GM10248 (cell line): ENCODE measurements around the gene SFPQ.
A peak's percentile ranks its signal among the peaks of the same experiment; 100 is the strongest.

Experiments
- CTCF ChIA-PET: fragments of 300-600 bp; sonication (Branson Sonifier 250); formaldehyde crosslinking; extraction: SDS; loops from one replicate; lab custom pipeline; 2021; ENCODE audit warnings: antibody characterized with exemption; lab: Yijun Ruan, JAX
- POLR2A ChIA-PET: fragments of 350-650 bp; sonication (Branson Sonifier 250); formaldehyde crosslinking; extraction: SDS; loops from one replicate; lab custom pipeline; 2020; ENCODE audit warnings: antibody characterized with exemption; lab: Yijun Ruan, JAX
- DNase-seq: peaks from one replicate; pipeline ENCODE4 v3.0.0; 2012; ENCODE audit errors: extremely low spot score
- CTCF ChIP-seq: IDR thresholded peaks from 2 replicates; pipeline ENCODE4 v1.5.1; 2012; ENCODE audit warnings: mild to moderate bottlenecking, low read depth; ENCODE audit errors: extremely low read depth, missing control alignments, control extremely low read depth

SFPQ gene

GRCh38 chr1:35222322-35223083, 29.6 kb upstream of the SFPQ start:
- no peak for TF ChIP-seq CTCF
- POLR2A ChIA-PET: no interaction called here
- CTCF ChIA-PET: interaction anchor here (1.2 to 1.8 kb wide), 8 partner anchors 12 to 370 kb away, joined by 3 to 4 read pairs (median 4); no protein-coding TSS in a partner anchor
- DNase-seq: no peak

- POLR2A ChIA-PET: no interaction called here
- CTCF ChIA-PET: interaction anchor here (0.7 to 1.8 kb wide), 5 partner anchors 14 to 368 kb away, joined by 3 to 4 read pairs (median 4); no protein-coding TSS in a partner anchor
- peak; percentile 52 for DNase-seq
- TF ChIP-seq CTCF: peak; percentile 33
Observed at GRCh38 chr1:35220976-35221375, 28.0 kb upstream of the SFPQ start.

- no peak for DNase-seq
- ChIA-PET POLR2A (no interaction called here), CTCF (interaction anchor here (1.8 kb wide), 1 partner anchor 13 kb away, joined by 7 read pairs; no protein-coding TSS in a partner anchor)
- no peak for TF ChIP-seq CTCF
Observed at GRCh38 chr1:35215346-35215745, 22.4 kb upstream of the SFPQ start.

DNA sequence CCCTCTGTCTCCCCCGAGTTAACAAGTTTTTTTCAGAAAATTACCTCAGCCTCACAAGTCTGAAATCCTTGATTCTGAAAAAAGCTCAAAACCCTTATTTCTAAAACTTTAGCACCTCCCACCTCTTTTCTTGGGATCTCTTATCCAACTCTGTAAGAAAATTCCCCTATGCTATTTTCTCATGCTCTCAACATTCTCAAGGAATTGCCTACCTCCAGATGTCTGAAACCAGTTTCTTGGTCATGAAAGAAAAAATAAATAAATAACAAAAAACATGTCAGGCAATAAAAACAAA, 18.1 kb upstream of the SFPQ start:
- ChIA-PET POLR2A (no interaction called here), CTCF (interaction anchor here (0.6 to 3.4 kb wide), 2 partner anchors 10 to 1915 kb away, joined by 3 to 18 read pairs; no protein-coding TSS in a partner anchor)
- TF ChIP-seq CTCF: no peak
- no peak for DNase-seq

DNA sequence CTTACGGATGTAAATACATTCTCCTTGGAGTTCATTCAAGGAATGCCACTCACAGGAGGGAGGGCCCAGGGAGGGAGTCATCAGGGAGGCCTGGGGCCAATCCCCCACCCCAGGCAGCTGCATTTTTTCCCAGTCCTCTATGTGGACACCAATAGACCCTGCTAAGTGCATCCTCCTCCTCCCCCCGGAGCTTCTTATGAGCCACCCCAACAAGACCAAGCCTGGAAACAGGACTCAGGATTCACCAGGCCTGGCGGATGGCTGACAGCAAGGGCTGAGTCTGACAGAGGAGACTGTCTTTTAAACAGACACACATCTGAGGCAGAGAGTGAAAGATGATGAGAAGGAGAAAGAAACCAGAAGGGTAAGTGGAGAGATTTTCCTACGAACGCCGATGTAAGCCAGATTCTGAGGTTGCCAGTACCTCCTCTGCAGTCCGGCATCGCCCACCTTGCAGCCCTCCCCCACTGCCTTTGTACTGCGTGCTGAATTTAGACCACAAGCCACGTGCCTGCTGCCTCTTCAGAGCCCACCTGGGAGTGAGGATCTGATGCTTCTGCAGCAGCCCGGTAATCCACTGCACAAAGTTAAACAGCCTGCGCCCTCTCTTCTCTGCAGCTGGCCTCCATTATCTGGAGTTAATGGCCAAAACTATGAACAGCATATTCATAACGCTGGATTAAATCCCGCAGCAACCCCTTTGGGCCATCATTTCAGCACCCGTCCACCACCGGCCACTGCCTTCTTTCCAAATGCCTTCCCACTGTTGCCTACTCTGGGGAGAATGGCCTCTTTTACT, 17.6 kb upstream of the SFPQ start:
- no peak for TF ChIP-seq CTCF

GRCh38 chr1:35203295-35203694, 10.3 kb upstream of the SFPQ start:
- no peak for TF ChIP-seq CTCF
- ChIA-PET CTCF (interaction anchor here (1.7 kb wide), 1 partner anchor 13 kb away, joined by 7 read pairs; no protein-coding TSS in a partner anchor), POLR2A (no interaction called here)
- no peak for DNase-seq

More for the DNA sequence above, 17.6 kb upstream of the SFPQ start:
- no peak for DNase-seq
- ChIA-PET POLR2A (no interaction called here), CTCF (interaction anchor here (0.6 to 3.4 kb wide), 3 partner anchors 9 to 1914 kb away, joined by 3 to 18 read pairs (median 4); no protein-coding TSS in a partner anchor)
